Activated naive CD4-positive, alpha-beta T cell treated with anti-CD3 and anti-CD28 coated beads for 36 hours (primary cell): Measurements from ENCODE around the gene DCTN5. TPM values are rescaled to one million over a fixed set of nuclear protein-coding genes. Genes with fewer than 3 reads are reported as not detected.

Source experiments
- CTCF ChIA-PET: fragments of 350-600 bp; sonication (Branson Sonifier 250); formaldehyde crosslinking; loops from one replicate; lab custom pipeline; 2021; ENCODE audit warnings: antibody characterized with exemption; lab: Charles Lee
- DNase-seq: peaks from one replicate; pipeline ENCODE4 v3.0.0-alpha.2; 2020
- H3K27ac Mint-ChIP-seq: one replicate; pipeline ENCODE4 v1.8.0; 2021; ENCODE audit warnings: mild to moderate bottlenecking, mixed read lengths
- H3K27me3 Mint-ChIP-seq: one replicate; pipeline ENCODE4 v1.8.0; 2021; ENCODE audit warnings: low read depth, mixed read lengths
- H3K36me3 Mint-ChIP-seq: one replicate; pipeline ENCODE4 v1.8.0; 2021; ENCODE audit warnings: low read depth, mixed read lengths
- H3K4me1 Mint-ChIP-seq: one replicate; pipeline ENCODE4 v1.8.0; 2021; ENCODE audit warnings: low read depth, mixed read lengths
- H3K4me3 Mint-ChIP-seq: one replicate; pipeline ENCODE4 v1.8.0; 2021; ENCODE audit warnings: mild to moderate bottlenecking, moderate library complexity, mixed read lengths
- H3K9me3 Mint-ChIP-seq: one replicate; pipeline ENCODE4 v1.8.0; 2021; ENCODE audit warnings: mixed read lengths
- intact Hi-C: fragments of 100-400 bp; cut with micrococcal nuclease; formaldehyde crosslinking; loops from one replicate; pipeline ENCODE4 v1.15.1; 2023
- total RNA-seq, 2 experiments: library from RNA; stranded (reverse); gene quantifications; one replicate each; pipeline ENCODE4 v1.2.3, GENCODE V29; 2021

The DCTN5 gene
- total RNA-seq, 2 experiments from 2014 or later, result 57.5 to 60.7 TPM

DNA sequence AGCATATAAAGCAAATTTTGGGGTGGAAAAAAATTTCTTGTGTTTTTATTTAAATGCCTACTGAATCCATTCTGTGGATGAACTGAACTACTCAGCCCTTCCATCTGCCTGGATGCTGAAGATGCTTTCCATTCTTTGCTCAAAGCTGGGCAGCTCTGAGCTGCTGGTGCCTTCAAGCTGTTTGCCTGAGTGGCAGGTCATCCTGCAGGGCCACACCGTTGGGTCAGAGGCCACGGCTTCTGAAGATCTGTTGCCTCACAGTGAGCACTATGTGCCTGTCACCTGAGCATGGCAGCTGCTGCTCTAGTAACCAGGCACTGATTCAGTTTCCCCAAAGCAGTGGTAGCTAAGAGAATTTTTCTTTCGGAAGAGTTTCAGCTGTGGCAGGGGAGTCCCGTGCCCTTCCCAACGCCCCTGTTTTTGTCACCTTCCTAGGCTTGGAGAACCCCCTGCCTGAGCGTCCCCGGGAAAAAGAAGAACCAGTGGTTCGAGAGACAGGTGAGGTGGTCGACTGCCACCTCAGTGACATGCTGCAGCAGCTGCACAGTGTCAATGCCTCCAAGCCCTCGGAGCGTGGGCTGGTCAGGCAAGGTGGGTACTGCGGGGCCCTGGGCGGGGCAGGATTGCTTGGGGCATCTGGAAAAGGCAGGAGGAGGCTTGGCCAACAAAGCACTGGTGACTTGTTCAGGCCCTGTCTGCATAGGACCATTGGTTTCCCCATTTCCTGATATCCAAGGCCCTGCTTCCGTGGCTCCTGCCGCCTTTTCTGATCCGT, 46.0 kb downstream of the DCTN5 start:
- CTCF ChIA-PET, result no interaction called here
- H3K27me3 Mint-ChIP-seq, result no peaks in the 10 kb centered on the region
- H3K27ac Mint-ChIP-seq, result no peak overlapping the region
- no peak for DNase-seq
- H3K4me3 Mint-ChIP-seq, result no peak overlapping the region
- H3K36me3 Mint-ChIP-seq, result peaks cover 57% of the 10 kb centered on the region
- no peaks in the 10 kb centered on the region for H3K4me1 Mint-ChIP-seq
- no peaks in the 10 kb centered on the region for H3K9me3 Mint-ChIP-seq
- intact Hi-C loops, result no loop called here

GRCh38 chr16:23689442-23690187, 48.3 kb downstream of the DCTN5 start:
- no peaks in the 10 kb centered on the region for H3K9me3 Mint-ChIP-seq
- CTCF ChIA-PET, result no interaction called here
- no peak for DNase-seq
- intact Hi-C loops, result no loop called here
- H3K27ac Mint-ChIP-seq, result no peak overlapping the region
- peaks cover 2% of the 10 kb centered on the region for H3K4me1 Mint-ChIP-seq
- peaks cover 3% of the 10 kb centered on the region for H3K27me3 Mint-ChIP-seq
- H3K36me3 Mint-ChIP-seq, result peaks cover 42% of the 10 kb centered on the region
- no peak overlapping the region for H3K4me3 Mint-ChIP-seq

- Mint-ChIP-seq H3K27ac (no peak overlapping the region), H3K36me3 (peaks cover 34% of the 10 kb centered on the region), H3K4me1 (peaks cover 5% of the 10 kb centered on the region), H3K9me3 (no peaks in the 10 kb centered on the region), H3K4me3 (no peak overlapping the region), H3K27me3 (peaks cover 10% of the 10 kb centered on the region)
- CTCF ChIA-PET, result no interaction called here
- no peak for DNase-seq
- intact Hi-C loops, result no loop called here
Observed at GRCh38 chr16:23690771-23691482, 49.7 kb downstream of the DCTN5 start.

DNA sequence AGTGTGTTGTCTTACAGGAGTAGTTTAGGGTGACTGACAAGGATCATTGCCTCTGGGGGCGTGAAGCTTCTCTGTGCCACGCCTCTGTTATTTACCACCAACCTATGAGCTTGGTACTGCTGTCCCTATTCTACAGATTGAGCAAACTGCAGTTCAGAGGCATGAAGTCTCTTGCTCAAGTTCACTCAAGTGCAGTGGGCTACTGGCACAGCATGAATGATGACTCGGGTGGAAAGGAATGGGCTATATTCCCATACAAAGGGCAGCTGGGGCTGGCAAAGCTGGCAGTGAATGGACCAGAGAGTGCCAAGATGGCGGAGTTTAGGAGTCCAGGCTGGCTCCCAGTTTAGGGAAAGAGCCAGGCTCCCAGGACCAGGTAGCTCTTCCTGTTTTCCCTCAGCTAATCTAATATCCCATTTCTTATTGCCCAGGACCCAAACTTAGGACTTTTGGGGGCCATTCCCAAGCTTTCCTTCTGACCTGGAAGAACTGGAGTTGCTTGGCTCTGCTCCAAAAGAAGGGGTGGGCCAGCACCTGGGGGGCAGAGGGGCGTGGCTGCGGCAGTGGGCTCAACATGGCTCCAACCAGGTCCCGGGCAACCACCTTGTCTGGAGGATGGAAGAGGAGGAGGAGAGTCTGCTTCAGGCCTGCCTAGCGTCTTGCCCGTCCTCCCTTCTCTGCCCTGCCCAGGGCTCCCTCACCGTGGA, 50.4 kb downstream of the DCTN5 start:
- H3K4me3 Mint-ChIP-seq, result no peak overlapping the region
- intact Hi-C loops, result no loop called here
- no peak overlapping the region for H3K27ac Mint-ChIP-seq
- peaks cover 32% of the 10 kb centered on the region for H3K36me3 Mint-ChIP-seq
- H3K27me3 Mint-ChIP-seq, result peaks cover 10% of the 10 kb centered on the region
- no peak for DNase-seq
- CTCF ChIA-PET, result no interaction called here
- peaks cover 5% of the 10 kb centered on the region for H3K4me1 Mint-ChIP-seq
- H3K9me3 Mint-ChIP-seq, result no peaks in the 10 kb centered on the region

- H3K36me3 Mint-ChIP-seq, result peaks cover 26% of the 10 kb centered on the region
- CTCF ChIA-PET, result interaction anchor here (0.5 kb wide), 1 partner anchor 77 kb away, joined by 3 read pairs; no protein-coding TSS in a partner anchor
- no peak overlapping the region for H3K27ac Mint-ChIP-seq
- H3K4me3 Mint-ChIP-seq, result no peak overlapping the region
- peaks cover 10% of the 10 kb centered on the region for H3K27me3 Mint-ChIP-seq
- H3K9me3 Mint-ChIP-seq, result no peaks in the 10 kb centered on the region
- peaks cover 5% of the 10 kb centered on the region for H3K4me1 Mint-ChIP-seq
- no peak for DNase-seq
- intact Hi-C loops, result no loop called here
Observed at GRCh38 chr16:23692190-23692837, 51.0 kb downstream of the DCTN5 start.

DNA sequence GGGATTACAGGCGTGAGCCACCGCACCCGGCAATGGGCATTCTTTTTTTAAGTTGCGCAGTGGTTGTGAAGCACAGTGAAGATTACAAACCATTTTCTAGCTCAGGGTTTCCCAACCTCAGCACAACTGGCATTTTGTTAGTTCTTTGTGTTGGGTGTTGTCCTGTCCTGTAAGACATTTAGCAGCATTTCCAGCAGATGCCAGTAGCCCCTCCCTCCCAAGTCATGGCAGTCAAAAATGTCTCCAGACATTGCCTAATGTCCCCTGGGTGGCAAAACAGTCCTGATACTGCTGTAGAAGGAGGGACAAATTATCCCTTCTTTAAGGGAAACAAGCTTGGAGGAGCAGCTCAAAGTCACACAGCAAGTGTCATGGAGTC, 53.0 kb downstream of the DCTN5 start:
- H3K4me1 Mint-ChIP-seq, result peaks cover 5% of the 10 kb centered on the region
- intact Hi-C loops, result no loop called here
- DNase-seq, result no peak
- no peak overlapping the region for H3K27ac Mint-ChIP-seq
- CTCF ChIA-PET, result no interaction called here
- H3K27me3 Mint-ChIP-seq, result peaks cover 10% of the 10 kb centered on the region
- H3K9me3 Mint-ChIP-seq, result no peaks in the 10 kb centered on the region
- H3K4me3 Mint-ChIP-seq, result no peak overlapping the region
- H3K36me3 Mint-ChIP-seq, result peaks cover 12% of the 10 kb centered on the region

GRCh38 chr16:23694644-23695373, 53.5 kb downstream of the DCTN5 start:
- no peak overlapping the region for H3K27ac Mint-ChIP-seq
- intact Hi-C loops, result no loop called here
- H3K4me1 Mint-ChIP-seq, result peaks cover 5% of the 10 kb centered on the region
- CTCF ChIA-PET, result no interaction called here
- peaks cover 8% of the 10 kb centered on the region for H3K36me3 Mint-ChIP-seq
- no peaks in the 10 kb centered on the region for H3K9me3 Mint-ChIP-seq
- H3K27me3 Mint-ChIP-seq, result peaks cover 10% of the 10 kb centered on the region
- DNase-seq, result no peak
- no peak overlapping the region for H3K4me3 Mint-ChIP-seq

DNA sequence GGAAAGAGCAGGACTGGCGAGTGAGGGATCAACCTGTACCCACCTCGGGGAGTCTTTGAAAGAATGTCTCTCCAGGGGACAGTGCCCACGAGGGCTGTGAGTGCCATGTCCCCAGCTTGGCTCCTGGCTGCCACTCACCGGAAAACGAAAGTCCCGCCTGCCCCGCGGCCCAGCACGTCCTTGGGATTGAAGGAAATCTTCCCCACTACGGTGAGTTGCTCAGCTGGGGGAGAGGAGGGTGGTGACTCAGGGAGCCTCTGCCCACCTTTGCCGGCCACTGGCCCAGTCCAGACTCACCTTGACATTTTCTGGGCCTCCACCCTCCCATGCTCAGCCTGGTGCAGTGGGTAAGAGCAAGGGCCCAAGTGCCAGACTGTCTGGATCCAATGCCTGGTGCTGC, 54.5 kb downstream of the DCTN5 start:
- intact Hi-C loops, result no loop called here
- no peak overlapping the region for H3K27ac Mint-ChIP-seq
- H3K27me3 Mint-ChIP-seq, result peaks cover 10% of the 10 kb centered on the region
- H3K4me3 Mint-ChIP-seq, result no peak overlapping the region
- DNase-seq, result no peak
- CTCF ChIA-PET, result no interaction called here
- no peaks in the 10 kb centered on the region for H3K9me3 Mint-ChIP-seq
- peaks cover 5% of the 10 kb centered on the region for H3K4me1 Mint-ChIP-seq
- H3K36me3 Mint-ChIP-seq, result peaks cover 3% of the 10 kb centered on the region

GRCh38 chr16:23699100-23699499, 57.8 kb downstream of the DCTN5 start:
- Mint-ChIP-seq H3K27me3 (peaks cover 10% of the 10 kb centered on the region), H3K9me3 (peaks cover 4% of the 10 kb centered on the region), H3K4me3 (no peak overlapping the region), H3K27ac (no peak overlapping the region), H3K36me3 (no peaks in the 10 kb centered on the region), H3K4me1 (peaks cover 5% of the 10 kb centered on the region)
- no peak for DNase-seq
- CTCF ChIA-PET, result no interaction called here
- intact Hi-C loops, result no loop called here

GRCh38 chr16:23700093-23700492, 58.8 kb downstream of the DCTN5 start:
- Mint-ChIP-seq H3K27ac (no peak overlapping the region), H3K4me1 (no peaks in the 10 kb centered on the region), H3K36me3 (no peaks in the 10 kb centered on the region), H3K27me3 (peaks cover 2% of the 10 kb centered on the region), H3K4me3 (no peak overlapping the region), H3K9me3 (peaks cover 4% of the 10 kb centered on the region)
- intact Hi-C loops, result no loop called here
- CTCF ChIA-PET, result interaction anchor here (0.6 kb wide), 1 partner anchor 82 kb away, joined by 3 read pairs; no protein-coding TSS in a partner anchor
- DNase-seq, result no peak

DNA sequence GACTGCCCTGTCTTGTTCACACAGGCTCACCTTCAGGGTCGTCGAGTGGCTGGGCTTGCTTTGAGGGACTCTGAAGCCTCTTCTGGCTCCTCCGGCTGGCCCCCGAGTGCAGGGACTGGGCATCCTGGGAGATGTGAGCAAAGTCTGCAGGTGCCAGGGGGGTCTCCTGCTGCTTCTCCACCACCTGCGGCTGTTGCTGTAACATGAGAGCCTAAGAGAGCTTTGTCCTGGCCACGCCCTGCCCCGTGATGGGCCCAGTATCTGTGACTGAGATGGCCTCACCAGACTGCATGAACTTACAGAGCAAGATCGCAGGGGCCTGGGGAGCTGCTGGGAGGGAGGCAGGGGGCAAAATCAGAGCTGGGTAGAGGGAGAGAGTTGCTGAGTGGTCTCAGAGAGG, 59.2 kb downstream of the DCTN5 start:
- Mint-ChIP-seq H3K9me3 (peaks cover 4% of the 10 kb centered on the region), H3K27me3 (no peaks in the 10 kb centered on the region), H3K27ac (no peak overlapping the region), H3K36me3 (no peaks in the 10 kb centered on the region), H3K4me3 (no peak overlapping the region), H3K4me1 (no peaks in the 10 kb centered on the region)
- CTCF ChIA-PET, result interaction anchor here (0.6 kb wide), 1 partner anchor 1247 kb away, joined by 3 read pairs; no protein-coding TSS in a partner anchor
- intact Hi-C loops, result no loop called here
- DNase-seq, result no peak
